SK-N-MC (cell line): ENCODE results near the gene PRKCI.

Source experiments
- EZH2 ChIP-seq: fragments of 200-600 bp; sonication (generic); IDR thresholded peaks from one replicate; pipeline ENCODE4 v1.6.1; 2017; ENCODE audit warnings: antibody characterized with exemption
- POLR2AphosphoS5 ChIP-seq: IDR thresholded peaks from 2 replicates; pipeline ENCODE4 v1.6.1; 2012; ENCODE audit warnings: mild to moderate bottlenecking, low read depth, low read length, borderline replicate concordance

GRCh38 chr3:170353485-170353884, 131.3 kb downstream of the PRKCI start:
- no peak for TF ChIP-seq POLR2AphosphoS5
- TF ChIP-seq EZH2, result no peak
